Activated naive CD4-positive, alpha-beta T cell treated with Interleukin-2 at 50 U/mL for 16 hours (primary cell): ENCODE results near the gene LGALS7.
"Not testable (repeated sequence)": the region's sequence is repeated elsewhere in the genome, so short reads cannot be mapped to it uniquely, and the experiment has no call there.

Experiments used
- DNase-seq: peaks from one replicate; pipeline ENCODE4 v3.0.0-alpha.2; 2020

Gene LGALS7

DNA sequence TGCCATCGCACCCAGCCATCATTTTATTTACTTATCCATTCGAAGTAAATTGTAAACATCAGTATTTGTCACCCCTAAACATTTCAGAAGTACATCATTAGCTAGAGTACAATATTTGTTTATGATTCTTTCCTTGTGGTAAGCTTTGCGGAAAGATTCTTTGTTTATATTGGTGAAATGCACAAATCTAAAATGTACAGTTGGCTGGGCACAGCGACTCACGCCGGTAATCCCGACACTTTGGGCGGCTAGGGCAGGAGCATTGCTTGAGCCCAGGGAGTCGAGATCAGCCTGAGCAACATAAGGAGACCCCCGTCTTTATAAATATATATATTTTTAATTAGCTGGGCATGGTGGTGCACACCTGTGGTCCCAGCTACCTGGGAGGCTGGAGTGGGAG lies 25.8 kb upstream of the LGALS7 start:
- no peak for DNase-seq

DNA sequence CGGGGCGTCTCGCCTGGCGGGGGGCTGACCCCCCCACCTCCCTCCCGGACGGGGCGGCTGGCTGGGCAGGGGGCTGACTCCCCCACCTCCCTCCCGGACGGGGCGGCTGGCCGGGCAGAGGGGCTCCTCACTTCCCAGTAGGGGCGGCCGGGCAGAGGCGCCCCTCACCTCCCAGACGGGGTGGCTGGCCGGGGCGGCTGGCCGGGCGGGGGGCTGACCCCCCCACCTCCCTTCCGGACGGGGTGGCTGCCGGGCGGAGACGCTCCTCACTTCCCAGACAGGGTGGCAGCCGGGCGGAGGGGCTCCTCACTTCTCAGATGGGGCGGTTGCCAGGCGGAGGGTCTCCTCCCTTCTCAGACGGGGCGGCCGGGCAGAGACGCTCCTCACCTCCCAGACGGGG lies 24.5 kb upstream of the LGALS7 start:
- not testable (repeated sequence) for DNase-seq

DNA sequence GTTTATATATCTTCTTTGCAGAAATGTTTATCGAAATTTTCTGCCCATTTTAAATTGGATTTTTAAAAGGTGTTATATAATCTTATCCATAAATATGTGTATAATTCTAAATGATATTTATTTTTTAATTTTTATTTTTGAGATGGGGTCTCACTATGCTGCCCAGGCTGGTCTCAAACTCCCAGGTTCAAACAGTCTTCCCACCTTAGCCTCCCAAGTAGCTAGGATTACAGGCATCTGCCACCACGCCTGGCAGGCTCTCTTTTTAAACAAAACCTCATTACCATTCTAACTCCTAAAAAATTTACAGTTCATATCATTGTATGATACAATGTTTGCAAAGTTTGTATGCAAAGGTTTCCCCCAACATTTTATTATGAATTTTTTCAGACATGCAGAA lies 22.8 kb upstream of the LGALS7 start:
- DNase-seq, result no peak

DNA sequence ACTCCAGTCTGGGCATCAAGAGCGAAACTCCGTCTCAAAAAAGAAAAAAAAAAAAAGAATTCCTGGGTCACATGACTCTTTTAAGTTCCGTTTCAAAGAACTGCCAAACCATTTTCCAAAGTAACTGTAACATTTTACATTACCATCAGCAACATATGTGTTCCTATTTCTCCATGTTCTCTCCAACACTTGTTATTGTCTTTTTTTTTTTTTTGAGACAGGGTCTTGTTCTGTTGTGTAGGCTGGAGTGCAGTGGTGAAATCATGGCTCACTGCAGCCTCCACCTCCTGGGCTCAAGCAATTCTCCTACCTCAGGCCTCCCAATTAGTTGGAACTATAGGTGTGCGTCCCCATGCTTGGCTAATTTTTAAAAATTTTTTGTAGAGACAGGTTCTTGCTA lies 22.2 kb upstream of the LGALS7 start:
- no peak for DNase-seq

DNA sequence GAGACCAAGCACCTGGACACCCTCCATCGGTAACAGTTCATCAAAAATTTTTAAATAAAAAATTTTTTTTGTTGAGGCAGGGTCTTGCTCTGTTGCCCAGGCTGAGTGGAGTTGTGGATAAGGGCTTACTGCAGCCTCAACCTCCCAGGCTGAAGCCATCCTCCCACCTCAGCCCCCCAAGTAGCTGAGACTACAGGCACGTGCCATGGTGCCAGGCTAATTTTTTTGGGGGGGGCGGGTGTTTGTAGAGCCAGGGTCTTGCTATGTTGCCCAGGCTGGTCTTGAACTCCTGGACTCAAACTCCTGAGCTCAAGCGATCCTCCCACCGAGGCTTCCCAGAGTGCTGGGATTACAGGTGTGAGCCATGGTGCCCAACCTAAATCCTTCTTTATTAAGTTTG lies 20.4 kb upstream of the LGALS7 start:
- no peak for DNase-seq

DNA sequence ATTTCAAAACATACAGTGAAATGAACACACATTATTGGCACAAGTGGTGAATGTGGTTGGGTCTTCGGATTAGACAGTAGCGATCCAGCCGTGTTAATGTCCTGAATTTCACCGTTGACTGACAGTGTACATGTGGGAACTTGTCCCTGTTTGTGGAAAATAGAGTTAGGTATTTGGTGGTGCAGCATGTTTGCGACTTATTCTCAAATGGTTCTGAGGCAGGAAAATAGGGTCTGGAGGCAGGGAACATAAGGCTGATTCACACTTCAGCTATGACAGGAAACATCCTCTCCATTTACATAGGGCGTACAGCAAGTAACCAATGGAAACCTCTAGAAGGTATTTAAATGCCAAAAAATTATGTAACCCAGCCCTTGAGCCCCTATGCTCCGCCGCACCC lies 19.9 kb upstream of the LGALS7 start:
- DNase-seq, result no peak

DNA sequence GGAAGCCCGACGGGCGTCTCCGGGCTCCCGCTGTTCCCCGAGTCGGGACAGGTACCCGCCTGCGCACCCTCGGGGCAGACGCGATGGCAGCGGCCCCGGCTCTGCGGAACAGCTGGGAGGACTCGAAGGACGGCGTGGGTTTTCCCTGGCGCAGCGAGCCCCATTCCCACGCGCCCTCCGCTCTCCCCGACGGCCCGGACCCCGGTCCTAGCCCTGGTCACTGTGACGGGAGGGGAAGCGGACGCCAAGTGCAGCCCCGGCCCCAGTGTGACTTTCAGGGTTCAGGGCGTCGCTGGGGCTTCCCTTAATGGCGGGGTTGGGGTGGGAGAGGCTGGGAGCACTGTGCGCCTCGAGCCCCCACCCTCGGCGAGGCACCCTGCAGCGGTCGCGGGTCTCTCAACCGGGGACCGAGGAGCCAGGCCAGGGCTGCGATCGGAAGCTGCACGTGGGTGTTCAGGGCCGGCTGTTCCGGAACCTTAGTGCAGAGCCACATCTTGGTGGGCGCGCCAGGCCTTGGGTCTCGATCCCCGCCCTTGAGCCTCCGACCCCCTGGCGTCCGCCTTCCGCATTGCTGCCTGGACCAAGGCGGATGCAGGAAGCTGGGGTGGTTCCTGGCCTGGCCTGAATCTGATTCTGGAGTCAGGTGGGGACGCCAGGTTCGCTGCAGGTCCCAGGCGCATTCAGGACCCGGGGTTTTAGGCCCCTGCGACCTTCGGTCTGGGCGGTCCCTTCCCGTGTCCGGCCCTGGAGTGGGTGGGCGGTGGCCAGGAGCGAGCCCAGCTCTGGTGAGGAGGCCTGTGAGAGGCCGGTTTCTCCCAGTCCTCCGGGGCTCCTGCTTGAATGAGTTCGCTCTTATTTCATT lies 19.2 kb upstream of the LGALS7 start:
- DNase-seq, result peak; percentile 34

DNA sequence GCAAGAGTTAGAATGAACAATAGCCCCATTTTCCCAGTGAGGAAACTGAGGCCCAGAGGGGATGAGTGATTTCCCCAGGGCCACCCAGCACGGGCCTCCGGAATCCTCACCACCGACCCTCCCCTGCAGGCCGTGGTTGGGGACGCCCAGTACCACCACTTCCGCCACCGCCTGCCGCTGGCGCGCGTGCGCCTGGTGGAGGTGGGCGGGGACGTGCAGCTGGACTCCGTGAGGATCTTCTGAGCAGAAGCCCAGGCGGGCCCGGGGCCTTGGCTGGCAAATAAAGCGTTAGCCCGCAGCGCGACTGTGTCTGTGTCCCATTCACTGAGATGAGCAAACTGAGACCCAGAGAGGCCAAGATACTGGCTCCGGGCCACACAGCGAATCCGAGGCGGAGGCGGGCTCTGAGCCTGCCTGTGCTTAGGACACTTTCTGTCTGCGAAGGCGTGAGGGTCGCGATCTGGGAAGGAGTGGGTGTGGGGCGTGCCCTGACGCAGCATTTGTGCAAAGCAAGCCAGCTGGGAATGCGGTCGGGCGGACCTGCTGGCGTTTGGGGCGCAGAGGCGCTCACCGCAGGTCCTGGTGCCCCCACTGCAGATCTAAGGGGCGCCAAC lies 18.2 kb upstream of the LGALS7 start:
- DNase-seq, result not testable (repeated sequence)

DNA sequence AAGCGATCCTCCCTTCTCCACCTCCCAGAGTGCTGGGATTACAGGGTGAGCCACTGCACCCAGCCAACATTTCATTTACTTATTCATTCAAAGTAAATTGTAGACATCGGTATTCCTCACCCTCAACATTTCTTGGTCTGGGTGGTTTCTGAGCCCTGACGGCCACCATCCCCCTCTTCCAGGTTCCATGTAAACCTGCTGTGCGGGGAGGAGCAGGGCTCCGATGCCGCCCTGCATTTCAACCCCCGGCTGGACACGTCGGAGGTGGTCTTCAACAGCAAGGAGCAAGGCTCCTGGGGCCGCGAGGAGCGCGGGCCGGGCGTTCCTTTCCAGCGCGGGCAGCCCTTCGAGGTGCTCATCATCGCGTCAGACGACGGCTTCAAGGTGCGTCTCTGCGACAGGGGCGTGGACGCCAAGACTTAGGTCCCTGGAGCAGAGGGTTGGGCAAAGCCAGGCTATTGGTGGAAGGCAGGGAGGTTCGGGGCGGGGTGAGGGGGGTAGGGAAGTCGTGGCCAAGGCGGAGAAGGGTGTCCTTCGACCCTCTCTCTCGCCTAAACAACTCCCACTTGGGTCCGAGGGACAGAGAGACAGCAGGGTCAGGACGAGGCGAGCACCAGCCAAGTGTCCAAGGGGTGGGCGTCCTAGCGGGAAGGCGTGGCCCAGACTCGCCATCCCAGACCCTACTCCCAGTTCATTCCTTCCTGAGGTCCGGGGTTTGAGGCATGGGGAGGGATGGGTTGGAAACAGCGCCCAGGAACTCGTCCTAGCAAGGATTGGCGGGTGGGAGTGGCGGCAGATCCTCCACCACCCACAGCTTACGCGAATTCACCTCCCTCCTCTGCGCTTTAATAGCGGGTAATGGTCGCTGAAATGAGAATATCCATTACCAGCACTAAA lies 17.4 kb upstream of the LGALS7 start:
- DNase-seq, result not testable (repeated sequence)

DNA sequence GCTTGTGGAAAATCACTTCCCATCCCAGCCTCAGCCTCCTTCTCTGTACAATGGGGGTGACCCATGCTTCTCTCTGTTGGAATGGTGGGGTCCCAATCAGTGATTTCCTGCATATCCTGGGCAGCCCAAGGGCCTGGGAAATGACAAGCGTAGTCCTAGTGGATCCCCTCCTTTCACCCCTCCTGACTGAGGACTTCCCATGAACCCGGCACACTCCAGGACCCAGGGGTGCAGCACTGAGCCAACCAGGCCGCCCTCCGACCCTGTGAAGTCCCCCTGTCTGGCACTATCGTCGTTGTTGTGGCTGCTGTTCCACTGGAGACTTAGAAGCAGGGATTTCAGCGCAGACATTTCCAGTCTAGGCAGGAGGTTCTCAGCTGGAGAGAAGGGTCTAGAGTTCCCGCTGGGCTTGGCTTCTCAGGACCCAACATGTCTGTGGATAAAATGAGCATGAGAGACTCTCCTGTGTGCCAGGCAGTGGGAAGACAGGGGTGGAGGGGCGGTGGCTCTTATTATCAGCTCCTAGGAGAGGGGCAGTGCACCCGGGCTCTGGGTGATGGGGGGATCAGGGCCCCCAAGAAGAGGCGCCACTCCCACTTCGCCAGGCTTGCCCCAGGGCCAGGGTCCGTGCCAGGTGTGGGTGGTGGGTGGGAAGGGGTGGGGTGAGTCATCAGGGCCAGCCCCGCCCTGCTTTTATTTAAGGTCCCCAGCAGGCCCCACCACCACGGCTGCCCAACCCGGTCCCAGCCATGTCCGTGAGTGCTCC lies 15.3 kb upstream of the LGALS7 start, which contains the start of gene LGALS7B:
TSS of gene LGALS7B (plus strand) at position 723 of the 766 bp plus-strand sequence. CDS start at position 750, 27 bp downstream.
- no peak for DNase-seq

DNA sequence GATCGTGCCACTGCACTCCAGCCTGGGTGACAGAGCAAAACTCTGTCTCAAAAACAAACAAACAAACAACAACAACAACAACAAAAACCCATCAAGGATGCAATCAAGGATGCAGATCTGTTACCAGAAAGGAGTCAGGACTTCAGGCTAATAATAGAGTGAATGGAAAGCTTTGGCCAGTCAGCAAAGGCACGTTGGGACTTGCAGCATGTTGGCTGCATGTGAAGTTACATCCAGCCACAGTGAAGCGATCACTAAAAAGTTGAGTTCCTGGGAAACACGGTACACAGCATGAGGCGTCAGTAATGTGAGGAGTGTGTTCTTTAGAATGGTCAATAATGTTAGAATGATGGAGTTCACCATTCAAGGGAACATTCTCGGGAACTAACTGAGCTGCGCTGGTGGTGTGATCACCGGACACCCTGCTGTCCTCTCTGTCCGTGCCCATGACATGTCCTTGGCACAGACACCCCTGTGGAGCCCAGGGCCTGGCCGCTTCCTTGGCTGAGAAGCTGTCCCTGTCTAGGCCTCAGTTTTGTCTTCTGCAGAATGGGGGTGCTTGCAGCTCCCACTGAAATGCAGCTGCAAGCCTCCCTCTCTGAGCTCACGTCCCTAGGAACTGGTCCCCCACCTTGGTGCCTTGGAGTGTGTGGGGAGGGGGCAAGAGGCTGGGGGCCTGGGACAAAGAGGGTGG lies 13.4 kb upstream of the LGALS7 start:
- no peak for DNase-seq

DNA sequence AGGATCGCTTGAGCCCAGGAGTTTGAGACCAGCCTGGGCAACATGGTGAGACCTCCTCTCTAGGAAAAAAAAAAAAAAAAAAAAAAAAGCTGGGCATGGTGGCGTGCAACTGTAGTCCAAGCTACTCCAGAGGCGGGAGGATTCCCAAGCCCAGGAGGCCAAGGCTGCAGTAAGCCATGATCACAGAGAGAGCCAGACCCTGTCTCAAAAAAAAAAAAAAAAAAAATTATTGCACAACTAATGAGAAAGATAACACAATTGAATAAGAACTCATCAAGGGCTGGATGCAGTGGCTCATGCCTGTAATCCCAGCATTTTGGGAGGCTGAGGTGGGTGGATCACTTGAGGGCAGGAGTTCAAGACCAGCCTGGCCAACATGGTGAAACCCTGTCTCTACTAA lies 12.7 kb upstream of the LGALS7 start:
- DNase-seq, result not testable (repeated sequence)

DNA sequence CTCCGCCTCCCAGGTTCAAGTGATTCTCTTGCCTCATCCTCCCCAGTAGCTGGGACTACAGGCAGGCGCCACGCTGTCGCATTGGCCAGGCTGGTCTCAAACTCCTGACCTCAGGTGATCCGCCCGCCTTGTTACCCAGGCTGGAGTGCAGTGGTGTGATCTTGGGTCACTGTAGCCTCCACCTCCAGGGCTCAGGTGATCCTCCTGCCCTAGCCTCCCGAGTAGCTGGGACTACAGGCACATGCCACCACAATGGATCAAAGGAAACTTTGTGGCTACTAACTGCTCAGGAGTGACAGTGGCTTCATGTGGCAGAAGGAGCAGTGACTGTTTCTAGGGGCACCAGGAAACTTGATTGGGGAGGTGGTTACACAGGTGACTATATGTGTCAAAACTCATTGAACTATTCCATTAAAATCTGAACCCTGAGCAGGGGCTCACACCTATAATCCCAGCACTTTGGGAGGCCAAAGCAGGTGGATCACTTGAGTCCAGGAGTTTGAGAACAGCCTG lies 11.9 kb upstream of the LGALS7 start:
- no peak for DNase-seq

DNA sequence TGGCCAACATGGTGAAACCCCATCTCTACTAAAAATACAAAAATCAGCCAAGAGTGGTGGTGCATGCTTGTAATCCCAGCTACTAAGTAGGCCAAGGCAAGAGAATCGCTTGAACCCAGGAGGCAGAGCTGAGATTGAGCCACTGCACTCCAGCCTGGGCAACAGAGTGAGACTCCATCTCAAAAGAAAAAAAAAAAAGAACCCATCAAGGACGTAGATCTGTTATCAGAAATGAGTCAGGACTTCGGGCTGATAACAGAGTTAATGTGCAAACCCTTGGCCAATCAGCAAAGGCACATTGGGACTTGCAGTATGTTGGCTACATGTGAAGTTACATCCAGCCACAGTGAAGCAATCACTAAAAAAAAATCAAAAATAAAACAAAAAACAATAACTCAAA lies 10.9 kb upstream of the LGALS7 start:
- DNase-seq, result no peak

DNA sequence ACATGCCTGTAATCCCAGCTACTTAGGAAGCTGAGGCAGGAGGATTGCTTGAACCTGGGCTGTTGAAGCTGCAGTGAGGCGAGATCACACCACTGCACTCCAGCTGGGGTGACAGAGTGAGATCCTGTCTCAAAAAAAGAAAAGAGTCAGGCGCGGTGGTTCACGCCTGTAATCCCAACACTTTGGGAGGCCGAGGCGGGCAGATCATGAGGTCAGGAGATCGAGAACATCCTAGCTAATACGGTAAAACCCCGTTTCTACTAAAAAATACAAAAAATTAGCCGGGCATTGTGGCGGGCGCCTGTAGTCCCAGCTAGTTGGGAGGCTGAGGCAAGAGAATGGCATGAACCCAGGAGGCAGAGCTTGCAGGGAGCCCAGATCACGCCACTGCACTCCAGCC lies 8.9 kb upstream of the LGALS7 start:
- not testable (repeated sequence) for DNase-seq

DNA sequence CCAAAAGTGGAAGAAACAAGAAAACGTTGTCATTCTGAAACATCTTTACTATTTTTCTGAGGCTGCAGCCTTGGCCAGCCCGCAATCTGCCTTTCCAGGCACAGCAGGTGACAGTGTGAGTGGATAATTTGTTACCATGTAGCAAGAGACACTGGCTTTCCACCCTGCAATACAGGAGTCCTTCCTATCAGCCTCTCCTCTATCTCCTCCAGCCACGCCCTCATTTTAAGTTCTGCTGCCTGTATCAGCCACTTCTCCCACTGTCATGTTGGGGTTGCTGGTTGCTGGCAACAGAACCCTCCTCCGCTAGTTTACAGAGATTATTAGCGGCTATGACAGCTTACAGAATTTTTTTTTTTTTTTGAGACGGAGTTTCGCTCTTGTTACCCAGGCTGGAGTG lies 7.7 kb upstream of the LGALS7 start:
- DNase-seq, result no peak

DNA sequence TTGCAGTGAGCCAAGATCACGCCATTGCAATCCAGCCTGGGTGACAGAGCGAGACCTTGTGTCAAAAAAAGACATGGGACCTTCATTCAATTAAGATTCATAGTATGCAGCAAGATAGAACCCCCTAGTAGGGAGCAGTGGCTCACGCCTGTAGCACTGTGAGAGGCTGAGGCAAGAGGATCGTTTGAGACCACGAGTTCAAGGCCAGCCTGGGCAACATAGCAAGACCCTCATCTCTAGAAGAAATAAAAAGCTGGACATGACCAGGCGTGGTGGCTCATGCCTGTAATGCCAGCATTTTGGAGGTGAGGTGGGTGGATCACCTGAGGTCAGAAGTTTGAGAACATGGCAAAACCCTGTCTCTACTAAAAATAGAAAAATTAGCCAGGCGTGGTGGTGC lies 7.1 kb upstream of the LGALS7 start:
- no peak for DNase-seq

DNA sequence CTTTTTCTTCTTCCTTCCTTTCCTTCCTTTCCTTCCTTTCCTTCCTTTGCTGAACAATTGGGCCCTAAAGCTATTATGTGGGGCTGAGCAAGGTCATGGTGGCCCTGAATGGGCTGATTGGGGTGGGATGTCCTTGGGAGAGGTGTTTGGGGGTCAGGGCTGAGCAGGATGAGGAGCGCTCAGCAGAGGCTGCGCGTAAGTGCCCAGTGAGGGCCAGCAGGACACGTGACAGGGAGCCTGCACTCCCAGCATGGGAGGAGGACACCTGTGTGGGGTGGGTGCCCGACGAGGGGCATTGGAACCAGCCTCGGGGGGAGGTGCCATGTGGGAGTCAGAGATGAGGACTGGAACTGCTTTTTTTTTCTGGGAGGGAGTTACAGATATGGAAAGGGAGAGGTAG lies 5.4 kb upstream of the LGALS7 start:
- DNase-seq, result no peak

DNA sequence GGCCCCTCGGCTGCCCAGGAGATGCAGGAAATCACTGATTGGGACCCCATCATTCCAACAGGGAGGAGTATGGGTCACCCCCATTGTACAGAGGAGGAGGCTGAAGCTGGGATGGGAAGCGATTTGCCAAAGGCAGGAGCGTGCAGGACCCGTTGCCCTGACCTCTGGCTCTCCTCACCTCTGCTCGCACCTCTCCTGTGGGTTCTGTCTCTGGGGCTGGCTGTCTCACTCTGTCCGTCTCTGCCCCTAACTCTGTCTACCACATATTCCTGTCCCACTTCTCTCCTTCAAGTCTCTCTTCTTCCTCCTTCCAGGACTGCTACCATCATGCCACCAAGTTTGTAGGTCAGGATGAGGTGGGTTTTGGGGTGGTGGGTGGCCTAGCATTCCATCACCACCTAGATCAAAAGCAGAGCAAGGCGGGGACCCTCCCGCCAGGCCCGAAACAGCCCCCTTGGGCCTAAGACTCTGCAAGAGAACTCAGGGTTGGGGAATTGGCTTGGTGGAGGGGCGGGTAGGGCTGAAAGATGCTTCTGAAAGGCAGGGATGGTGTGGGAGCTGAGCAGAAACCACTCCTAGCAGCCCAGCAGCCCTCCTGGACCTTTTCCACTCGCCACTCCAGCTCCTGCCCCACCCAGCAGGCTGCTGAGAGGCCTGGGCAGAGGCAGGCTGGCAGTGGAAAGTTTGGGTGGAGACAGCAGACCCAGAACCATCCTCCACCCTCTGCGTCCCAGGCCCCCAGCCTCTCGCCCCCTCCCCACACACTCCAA lies 1.0 kb upstream of the LGALS7 start:
- DNase-seq, result no peak

DNA sequence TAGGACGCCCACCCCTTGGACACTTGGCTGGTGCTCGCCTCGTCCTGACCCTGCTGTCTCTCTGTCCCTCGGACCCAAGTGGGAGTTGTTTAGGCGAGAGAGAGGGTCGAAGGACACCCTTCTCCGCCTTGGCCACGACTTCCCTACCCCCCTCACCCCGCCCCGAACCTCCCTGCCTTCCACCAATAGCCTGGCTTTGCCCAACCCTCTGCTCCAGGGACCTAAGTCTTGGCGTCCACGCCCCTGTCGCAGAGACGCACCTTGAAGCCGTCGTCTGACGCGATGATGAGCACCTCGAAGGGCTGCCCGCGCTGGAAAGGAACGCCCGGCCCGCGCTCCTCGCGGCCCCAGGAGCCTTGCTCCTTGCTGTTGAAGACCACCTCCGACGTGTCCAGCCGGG lies 1.7 kb downstream of the LGALS7 start:
- DNase-seq, result not testable (repeated sequence)

DNA sequence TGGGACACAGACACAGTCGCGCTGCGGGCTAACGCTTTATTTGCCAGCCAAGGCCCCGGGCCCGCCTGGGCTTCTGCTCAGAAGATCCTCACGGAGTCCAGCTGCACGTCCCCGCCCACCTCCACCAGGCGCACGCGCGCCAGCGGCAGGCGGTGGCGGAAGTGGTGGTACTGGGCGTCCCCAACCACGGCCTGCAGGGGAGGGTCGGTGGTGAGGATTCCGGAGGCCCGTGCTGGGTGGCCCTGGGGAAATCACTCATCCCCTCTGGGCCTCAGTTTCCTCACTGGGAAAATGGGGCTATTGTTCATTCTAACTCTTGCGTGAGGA lies 2.4 kb downstream of the LGALS7 start:
- DNase-seq, result not testable (repeated sequence)
